Epithelial cell of proximal tubule (primary cell): ENCODE results near the gene NELFCD. TPM values are rescaled to one million over a fixed set of nuclear protein-coding genes. Genes with fewer than 3 reads are reported as not detected.
"Not testable (repeated sequence)": the region's sequence is repeated elsewhere in the genome, so short reads cannot be mapped to it uniquely, and the experiment has no call there.

Experiments
- DNase-seq: peaks from one replicate; pipeline ENCODE4 v3.0.0-alpha.2; 2011; ENCODE audit warnings: low read depth
- H3K4me3 ChIP-seq: 2 replicates; pipeline ENCODE4 v1.5.1; 2011; ENCODE audit warnings: low read depth, mild to moderate bottlenecking, low read length
- CTCF ChIP-seq: conservative IDR thresholded peaks from 2 replicates; pipeline ENCODE4 v1.5.1; 2012; ENCODE audit warnings: low read depth, mild to moderate bottlenecking, low read length
- total RNA-seq: library from RNA; depleted of rRNA; stranded (reverse); fragments of >200 nt; gene quantifications from 2 replicates; pipeline ENCODE4 v1.2.3, GENCODE V29; 2015

The NELFCD gene
- total RNA-seq, 1 donor from 2014 or later, result 52.4 TPM

GRCh38 chr20:59040667-59041066 lies 59.6 kb downstream of the NELFCD start:
- DNase-seq, result no peak
- H3K4me3 ChIP-seq, result no peak overlapping the region
- TF ChIP-seq CTCF, result no peak

- DNase-seq, result not testable (repeated sequence)
- peak overlapping the region; percentile 78 for H3K4me3 ChIP-seq
Measured at GRCh38 chr20:59041487-59041886, 60.4 kb downstream of the NELFCD start.

- no peak for TF ChIP-seq CTCF
- DNase-seq, result no peak
- H3K4me3 ChIP-seq, result peak within 1 kb of the TSS; percentile 78
Measured at GRCh38 chr20:59042151-59042795, 61.2 kb downstream of the NELFCD start, which contains the start of gene PRELID3B. PRELID3B (minus strand) TSS chr20:59042786; CDS start chr20:59042730, 56 bp downstream.

GRCh38 chr20:59042796-59043631 lies 62.0 kb downstream of the NELFCD start:
- TF ChIP-seq CTCF, result no peak
- peak overlapping the region; percentile 78 for H3K4me3 ChIP-seq
- DNase-seq, result no peak

- DNase-seq, result no peak
- H3K4me3 ChIP-seq, result no peak overlapping the region
- no peak for TF ChIP-seq CTCF
Measured at GRCh38 chr20:59043698-59044097, 62.6 kb downstream of the NELFCD start.

GRCh38 chr20:59044295-59044694 lies 63.2 kb downstream of the NELFCD start:
- DNase-seq, result no peak
- no peak overlapping the region for H3K4me3 ChIP-seq
- no peak for TF ChIP-seq CTCF

Other genes starting within 250 kb of the NELFCD start
- 0.35 and 0.51 TPM in 2 replicates for gene GNAS-AS1, start 130.4 kb upstream of the NELFCD start, total RNA-seq
- 492 and 828 TPM in 2 replicates for gene GNAS, start 128.5 kb upstream of the NELFCD start, total RNA-seq
- gene CTSZ, start 26.0 kb downstream of the NELFCD start, total RNA-seq, result 98.1 and 109 TPM in 2 replicates
- not detected in 2 replicates for gene TUBB1, start 38.2 kb downstream of the NELFCD start, total RNA-seq
- 31.9 and 46.4 TPM in 2 replicates for gene ATP5F1E, start 51.1 kb downstream of the NELFCD start, total RNA-seq
- gene PRELID3B, start 61.5 kb downstream of the NELFCD start, total RNA-seq, result 75.7 and 76.3 TPM in 2 replicates
- gene ZNF831, start 182.6 kb downstream of the NELFCD start, total RNA-seq, result not detected in 2 replicates